Measurements from ENCODE around the gene SIPA1.

DNA sequence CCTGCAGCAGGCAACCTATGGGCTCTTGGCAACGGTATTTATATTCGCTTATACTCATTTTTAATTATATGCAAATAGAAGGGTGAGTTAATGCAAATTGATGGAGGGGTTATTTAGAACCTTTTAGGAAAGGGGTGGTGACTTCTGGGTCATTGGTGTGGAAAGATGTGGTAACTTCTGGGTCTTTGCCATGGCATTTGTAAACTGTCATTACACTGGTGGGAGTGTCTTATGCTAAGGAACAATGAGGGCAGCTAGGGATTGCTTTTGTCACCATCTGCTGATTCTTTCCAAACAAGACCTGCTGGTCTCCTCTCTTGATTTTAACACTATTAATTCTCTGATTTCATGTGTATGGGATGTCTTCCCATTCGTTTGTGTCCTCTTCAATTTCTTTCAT is 62.5 kb downstream of the SIPA1 start:
- no peak for TF ChIP-seq EZH2 (IDR thresholded peaks at IDR 0.05)
- no peak for TF ChIP-seq POLR2AphosphoS5 (IDR thresholded peaks at IDR 0.05; ENCODE audit: borderline replicate concordance, low read depth, low read length)
